GM18867 (cell line): Measurements from ENCODE around the gene EPC2.
"Not testable (repeated sequence)": the region's sequence is repeated elsewhere in the genome, so short reads cannot be mapped to it uniquely, and the experiment has no call there.

Source experiments
- ATAC-seq: cut with Tn5 transposase; IDR thresholded peaks from one replicate; pipeline ENCODE4 v1.9.1; 2021; ENCODE audit warnings: mild to moderate bottlenecking, moderate library complexity; ENCODE audit not compliant: unreplicated experiment

The EPC2 gene

DNA sequence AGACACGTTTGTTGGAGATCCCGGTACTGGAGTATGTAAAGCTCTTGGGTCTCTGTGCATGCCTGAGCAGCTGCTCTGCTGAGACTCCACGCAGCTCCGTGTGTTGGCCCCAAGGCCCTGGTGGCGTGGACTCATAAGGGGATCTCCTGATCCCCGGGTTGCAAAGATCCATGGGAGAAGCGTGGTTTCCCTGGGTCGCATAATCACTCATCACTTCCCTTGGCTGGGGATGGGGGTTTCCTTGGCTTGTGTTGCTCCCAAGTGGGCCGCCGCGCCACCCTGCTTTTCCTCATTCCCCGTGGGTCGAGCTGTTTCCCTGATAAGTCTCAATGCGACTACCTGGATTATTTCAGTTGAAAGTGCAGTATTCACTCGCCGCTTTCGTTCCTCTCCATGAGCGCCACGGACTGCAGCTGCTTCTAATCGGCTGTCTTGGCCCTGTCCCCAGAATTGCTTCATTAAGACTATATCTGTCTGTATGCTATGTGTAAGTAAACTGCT is 76.0 kb downstream of the EPC2 start:
- no peak for ATAC-seq

DNA sequence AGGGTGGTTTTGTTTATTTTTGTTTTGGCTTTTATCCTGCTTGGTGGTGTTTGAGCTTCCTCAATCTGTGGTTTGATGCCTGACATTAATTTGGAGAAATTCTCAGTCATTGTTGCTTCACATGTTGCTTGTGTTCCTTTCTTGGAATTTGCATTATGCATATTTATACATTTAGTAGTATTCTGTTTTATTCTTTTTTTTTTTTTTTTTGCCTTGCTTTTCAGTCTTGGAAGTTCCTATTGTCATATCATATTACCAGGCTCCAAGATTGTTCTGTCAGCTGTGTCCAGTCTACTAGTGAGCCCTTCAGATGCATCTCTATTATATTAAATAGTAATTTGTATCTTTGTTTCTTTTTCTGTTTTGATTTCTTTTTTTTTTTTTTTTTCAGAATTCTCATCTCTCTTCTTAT is 77.0 kb downstream of the EPC2 start:
- ATAC-seq = no peak

DNA sequence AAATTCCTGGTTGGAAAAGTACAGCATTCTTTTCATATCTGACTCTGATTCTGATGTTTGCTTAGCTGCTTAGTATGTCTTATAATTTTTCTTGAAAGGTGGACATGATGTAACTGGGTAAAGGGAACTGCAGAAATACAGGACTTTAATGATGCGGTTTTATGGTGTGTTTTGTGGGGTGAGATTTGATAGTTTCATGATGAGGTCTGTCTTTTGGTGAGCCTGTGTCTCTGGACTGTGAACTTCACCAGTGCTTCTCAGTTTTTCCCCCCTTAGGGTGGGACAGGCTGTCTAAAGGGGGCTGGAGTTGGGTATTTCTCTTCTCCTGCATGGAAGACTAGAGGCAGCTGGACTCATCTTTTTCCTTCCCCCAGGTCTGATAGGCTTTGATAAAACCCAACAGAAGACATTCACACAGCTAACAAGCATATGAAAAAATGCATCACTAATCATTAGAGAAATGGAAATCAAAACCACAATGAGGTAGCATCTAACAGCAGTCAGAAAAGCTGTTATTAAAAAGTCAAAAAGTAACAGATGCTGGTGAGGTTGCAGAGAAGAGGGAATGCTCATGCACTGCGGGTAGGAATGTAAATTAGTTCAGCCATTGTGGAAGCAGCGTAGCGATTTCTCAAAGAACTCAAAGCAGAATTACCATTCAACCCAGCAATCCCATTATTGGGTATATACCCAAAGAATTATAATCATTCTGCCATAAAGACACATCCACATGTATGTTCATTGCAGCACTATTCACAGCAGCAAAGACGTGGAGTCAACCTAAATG is 77.6 kb downstream of the EPC2 start:
- no peak for ATAC-seq

DNA sequence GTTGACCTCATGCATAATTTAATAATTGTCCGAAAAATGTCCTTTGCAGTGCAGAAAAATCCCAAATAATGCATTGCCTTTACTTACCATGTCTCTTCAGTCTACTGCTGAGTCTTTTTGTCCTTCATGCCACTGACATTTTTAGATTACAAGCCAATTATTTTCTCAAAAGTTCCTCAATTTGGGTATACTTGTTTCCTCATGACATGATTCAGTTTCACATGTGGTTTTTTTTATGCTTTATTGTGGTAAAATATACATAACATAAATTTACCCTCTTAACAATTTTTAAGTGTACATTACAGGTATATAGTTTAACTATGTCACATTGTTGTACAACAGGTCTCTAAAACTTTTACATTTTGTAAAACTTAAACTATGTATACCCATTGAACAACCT is 81.0 kb downstream of the EPC2 start:
- ATAC-seq = peak; percentile 2

DNA sequence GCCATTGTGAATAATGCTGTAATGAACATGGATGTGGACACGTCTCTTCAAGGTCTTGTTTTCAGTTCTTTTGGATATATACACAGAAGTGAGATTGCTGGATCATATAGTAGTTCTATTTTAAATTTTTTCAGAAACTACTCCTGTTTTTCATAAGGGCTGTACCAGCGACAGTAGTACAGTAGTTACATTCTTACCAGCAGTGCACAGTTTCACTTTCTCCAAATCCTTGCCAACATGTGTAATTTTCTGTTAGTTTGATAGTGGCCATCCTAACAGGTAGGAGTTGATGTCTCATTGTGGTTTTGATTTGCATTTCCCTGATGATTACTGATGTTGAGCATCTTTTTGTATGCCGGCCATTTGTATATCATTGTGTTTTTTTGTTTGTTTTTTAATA is 81.7 kb downstream of the EPC2 start:
- peak; percentile 64 for ATAC-seq

DNA sequence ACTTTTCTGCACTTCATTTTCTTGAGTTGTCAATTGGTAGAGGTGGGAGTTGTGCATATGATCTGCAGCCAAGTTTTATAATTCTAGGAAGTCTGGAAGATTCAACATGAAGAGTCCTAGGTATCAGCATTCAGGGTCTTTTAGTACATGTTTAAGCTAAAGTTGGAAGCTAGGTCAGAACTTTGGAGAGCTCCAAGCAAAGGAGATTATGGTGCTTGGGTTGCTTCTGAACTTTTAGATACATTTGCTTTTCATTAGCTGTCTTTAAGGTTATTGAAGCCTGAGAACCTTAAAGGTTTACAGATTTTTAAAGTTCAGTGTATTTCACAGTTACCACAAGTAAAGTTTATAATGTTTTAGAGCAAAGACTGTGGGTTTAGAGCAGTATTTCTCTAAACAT is 85.5 kb downstream of the EPC2 start:
- ATAC-seq = no peak

DNA sequence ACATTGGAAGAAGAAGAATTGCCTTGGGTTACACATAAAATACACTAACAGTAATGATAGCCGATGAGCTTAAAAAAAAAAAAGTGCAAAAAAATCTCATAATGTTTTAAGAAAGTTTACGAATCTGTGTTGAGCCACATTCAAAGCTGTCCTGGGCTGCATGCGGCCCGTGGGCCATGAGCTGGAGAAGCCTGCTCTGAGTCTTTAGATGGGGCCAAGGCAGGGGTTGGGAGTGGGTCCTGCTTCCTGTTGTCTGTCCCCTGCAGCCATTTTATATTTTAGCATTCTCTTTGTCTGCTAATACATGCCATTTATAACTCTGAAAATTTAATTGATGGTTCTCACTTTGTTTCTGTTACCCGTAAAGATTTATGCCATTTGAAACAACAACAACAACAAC is 93.2 kb downstream of the EPC2 start:
- no peak for ATAC-seq

DNA sequence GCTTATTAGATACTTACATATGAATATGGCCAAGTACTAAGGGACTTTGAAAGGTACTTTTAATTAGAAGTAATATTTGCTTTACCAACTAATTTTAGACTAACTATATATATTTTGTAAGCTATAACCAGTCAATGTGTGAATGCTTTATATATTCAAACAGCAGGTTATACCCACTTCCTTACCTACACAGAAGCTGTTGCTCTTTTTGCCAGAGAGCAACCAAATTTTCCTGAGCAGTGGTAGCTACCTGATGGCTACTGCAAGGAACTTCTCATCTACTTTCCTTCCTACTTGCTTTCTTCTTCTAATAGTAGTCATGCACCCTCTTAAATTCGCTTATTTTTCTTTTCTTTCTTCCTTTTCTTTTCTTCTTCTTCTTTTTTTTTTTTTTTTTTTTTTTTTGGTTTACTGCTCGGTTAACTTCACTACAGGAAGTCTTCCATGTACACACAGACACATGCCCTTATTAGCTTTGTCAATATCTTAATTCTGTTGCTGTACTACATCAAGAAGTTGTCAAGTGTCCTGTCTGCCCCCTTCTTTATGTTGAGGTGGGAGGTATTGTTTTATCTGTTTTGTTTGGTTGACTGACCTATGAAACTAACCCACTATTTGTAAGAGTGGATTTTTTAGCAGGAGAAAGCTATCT is 95.0 kb downstream of the EPC2 start:
- ATAC-seq = no peak

DNA sequence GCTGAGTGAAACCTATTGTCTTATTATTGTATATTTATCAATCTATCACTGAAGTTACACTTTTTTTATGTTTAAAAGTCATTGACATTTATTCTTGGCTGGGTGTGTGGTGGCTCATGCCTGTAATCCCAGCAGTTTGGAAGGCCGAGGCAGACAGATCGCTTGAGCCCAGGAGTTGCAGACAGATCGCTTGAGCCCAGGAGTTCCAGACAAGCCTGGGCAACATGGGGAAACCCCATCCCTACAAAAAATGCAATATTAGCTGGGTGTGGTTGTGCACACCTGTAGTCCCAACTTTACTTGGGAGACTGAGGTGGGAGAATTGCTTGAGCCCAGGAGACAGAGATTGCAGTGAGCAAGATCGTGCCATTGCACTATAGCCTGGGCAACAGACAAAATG is 97.8 kb downstream of the EPC2 start:
- ATAC-seq = no peak

DNA sequence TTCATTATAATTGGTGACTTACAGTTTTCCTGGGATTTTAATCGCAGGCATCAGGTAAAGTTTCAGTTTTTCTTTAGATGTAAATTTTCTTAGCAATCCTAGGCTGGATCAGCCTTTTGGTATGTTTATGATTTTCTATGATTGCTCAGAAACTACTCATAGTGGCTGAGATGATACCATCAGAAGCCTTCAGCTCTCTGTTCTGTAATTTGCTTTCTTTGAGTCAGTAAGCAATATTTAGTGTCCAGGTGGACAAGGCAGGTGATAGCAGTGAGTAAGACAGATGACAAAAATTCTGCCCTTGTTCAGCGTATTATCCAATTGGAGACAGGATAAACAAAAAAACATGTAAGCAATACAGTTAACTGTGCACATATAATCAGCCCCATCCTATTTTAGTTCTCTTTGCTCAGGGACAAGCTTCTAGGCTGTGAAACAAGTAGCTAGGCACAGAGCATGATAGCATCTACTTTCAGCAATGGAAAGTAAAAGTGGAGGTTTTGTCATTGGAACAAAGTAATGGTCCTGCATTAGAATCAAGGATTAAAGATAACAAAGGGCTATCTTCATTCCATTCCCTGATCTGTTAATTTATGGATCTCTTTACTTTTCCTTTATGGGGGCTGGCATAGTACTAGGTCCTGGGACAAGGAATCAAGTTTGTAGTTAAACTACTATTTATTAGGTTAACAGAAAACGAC is 100.8 kb downstream of the EPC2 start:
- ATAC-seq = no peak

DNA sequence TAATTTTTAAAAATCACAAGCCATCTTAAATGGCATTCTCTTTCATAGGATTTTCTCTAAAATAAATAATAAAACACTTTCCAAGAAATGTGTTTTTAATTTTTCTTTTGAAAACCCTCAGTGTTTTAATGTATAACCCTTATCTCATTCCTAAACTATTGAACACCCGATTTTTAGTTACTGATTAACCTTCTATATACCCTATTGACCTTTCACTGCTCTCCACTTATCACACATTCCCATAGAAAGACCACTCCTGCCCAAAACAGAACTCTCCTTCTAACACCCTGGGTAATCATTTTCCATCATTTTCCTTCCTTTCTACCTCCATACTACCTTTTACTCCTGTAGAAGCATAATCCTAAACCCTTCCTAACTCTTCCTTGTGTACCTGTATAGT is 102.4 kb downstream of the EPC2 start:
- no peak for ATAC-seq

DNA sequence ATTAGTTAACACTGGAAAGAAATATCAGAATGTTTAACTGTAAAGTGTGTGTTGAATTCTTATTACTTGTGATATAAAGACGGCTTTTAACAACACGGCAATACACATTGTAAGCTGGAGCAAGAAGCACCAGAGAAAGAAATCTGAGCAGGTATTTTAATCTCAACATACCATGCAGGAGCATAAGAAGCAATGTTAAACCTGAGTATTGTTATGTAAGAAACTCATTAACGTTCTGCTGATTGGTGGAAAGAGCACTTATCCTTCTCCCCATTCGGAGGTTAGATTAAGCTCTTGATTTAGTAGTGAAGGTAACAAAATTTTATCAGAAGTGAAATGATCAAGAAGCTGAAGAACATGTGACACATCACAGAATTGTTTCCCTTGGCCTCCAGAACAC is 107.4 kb downstream of the EPC2 start:
- ATAC-seq = no peak

DNA sequence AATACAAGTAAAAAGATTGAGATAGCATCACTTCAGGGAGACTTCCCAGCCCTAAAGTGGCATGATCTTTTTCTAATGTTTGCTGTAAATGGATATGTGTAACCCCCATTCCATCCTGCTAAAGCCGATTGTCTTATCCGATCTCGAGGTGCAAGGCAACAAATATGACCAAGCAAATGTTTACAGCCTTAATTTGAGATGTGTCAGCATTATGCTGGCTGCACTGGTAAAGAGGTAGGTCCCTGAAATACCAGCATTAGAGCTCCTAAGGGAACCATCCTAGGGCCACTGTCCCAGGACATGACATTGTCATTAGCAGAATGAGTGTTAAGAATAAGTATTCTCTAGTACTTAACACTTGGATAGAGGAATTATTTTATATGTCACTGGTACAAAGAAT is 108.4 kb downstream of the EPC2 start:
- no peak for ATAC-seq

DNA sequence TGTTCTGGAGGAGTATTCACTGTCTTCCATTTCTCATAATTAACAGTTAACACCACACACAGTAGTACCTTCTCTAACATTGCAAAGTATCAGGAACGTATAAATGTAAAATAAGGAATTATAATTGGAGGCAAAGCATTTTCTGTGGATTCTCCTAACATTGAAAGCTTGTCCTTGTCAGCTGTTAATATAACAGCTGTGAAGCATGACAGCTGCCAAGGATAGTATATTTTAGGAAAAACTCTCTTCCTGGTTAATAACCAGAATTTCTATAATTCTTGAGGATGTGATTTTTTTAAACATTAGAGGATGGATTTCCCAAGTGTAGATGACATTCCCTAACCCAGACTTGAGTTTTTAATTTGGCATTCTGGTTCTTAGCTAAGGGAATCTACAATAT is 110.3 kb downstream of the EPC2 start:
- ATAC-seq = no peak

DNA sequence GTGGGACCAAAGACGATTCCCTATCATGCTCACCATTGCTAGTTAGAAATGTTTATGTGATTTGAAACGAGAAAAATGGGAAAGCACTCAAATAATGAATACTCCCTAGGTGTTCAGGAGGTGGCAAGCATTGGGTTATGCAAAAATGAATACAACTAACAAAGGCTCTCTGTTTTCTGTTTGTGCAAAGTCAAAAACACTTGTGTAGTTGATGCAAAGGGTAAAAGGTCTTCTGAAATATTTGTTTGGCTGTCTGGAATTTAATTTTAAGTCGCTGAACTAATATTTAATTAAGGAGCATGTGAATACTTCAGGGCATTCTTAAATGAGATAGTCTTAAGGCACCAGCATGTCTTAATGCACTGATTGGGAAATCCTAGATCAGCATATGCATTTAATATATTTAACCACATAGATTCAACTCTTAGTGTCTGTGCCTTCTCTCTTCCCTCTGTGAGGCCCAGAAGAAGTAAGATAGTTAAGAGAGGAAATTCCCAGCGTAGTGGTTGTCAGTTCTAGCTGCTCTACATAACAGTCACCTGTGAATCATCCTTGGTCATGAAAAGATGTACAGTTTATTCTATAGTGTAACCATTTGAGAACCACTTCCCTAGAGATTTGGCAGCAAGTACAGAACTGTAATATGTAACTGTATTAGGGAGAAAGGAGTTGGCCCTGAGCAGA is 111.9 kb downstream of the EPC2 start:
- no peak for ATAC-seq

DNA sequence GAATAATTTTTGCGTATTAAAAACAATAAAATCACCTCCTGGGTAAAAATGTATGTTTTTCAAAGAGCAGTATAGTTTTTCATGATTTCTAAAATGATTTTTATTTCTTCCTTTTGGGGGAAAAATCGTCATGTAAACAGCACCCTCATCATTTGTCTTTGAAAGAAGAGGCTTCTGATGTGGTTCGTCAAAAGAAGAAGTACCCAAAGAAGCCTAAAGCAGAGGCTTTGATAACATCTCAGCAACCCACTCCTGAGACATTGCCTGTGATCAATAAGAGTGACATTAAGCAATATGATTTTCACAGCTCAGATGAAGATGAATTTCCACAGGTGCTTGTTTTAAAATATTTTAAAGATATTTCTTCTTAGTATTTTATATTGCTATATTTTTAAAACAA is 120.3 kb downstream of the EPC2 start:
- ATAC-seq = no peak

DNA sequence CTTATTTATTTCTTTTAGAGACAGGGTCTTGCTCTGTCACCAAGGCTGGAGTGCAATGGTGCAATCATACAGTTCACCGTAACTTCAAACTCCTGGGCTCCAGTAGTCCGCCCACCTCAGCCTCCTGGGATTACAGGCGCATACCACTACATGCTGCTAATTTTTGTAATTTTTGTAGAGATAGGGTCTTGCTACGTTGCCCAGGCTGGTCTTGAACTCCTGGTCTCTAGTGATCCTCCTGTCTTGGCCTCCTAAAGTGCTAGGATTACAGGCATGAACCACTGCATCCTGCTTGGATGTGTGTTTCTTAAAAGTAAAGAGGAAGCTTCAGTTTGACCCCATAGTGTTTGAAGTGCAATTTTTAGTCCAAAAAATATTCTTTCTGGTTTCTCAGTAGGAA is 125.5 kb downstream of the EPC2 start:
- no peak for ATAC-seq

DNA sequence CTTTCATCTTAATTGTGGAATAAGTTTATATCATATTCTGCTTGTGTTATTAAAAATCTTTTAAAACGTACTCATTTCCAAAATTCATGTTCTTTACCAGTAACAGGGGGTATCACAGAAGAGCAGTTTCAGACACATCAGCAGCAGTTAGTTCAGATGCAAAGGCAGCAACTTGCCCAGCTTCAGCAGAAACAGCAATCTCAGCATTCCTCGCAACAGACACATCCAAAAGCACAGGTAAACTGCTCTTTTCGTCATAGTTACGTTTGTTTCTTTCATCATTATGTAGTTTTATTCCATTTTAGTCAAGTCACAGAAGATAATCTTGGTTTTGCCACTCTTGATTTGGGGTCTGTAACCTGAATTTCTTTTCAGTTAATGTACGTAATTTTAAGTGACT is 137.0 kb downstream of the EPC2 start:
- ATAC-seq = no peak

DNA sequence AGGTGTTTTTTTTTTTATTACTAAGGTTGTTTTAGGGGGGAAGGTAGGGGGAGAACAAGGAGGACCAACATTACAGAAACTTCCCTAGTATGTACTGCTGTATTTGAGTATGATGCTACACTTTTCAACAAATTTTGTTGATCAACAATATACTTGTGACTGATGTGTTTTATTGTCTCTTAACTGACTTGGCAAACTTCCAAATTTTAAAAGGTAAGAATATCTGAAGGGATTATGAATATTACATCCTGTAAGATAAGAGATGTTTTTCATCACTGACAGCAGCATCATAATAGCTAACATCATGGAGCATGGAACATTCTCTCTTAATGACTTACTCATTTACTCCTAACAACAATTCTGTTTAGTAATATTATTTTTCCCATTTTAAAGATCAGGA is 144.5 kb downstream of the EPC2 start:
- ATAC-seq = no peak

DNA sequence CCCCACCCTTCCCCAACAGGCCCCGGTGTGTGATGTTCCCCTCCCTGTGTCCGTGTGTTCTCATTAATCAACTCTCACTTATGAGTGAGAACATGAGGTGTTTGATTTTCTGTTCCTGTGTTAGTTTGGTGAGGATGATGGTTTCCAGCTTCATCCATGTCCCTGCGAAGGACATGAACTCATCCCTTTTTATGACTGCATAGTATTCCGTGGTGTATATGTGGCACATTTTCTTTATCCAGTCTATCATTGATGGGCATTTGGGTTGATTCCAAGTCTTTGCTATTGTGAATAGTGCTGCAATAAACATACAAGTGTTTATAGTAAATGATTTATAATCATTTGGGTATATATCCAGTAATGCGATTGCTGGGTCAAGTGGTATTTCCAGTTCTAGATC is 145.6 kb downstream of the EPC2 start:
- ATAC-seq = not testable (repeated sequence)

DNA sequence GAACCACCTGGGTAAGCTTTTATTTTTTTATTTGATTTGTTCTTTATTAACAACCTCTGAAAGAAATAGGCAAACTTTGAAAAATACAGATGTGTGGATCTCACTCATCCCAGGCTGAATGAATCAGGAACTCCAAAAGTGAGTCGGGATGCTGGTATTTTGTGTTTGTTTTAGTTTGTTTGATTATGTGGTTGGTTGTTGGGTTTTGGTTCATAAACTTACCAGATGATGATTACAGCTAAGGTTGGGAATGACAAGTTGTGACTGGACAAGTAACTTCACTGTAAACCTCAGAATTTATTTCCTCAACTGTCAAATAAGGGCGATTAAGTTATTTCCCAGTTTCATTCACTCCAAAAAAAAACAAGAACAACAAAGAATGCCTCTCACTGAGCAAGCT is 150.0 kb downstream of the EPC2 start:
- ATAC-seq = no peak
